T-cell (primary cell): Measurements from ENCODE around the gene TAOK3. TPM values are rescaled to one million over a fixed set of nuclear protein-coding genes. Genes with fewer than 3 reads are reported as not detected.

Experiments
- ATAC-seq, 4 experiments: fragments of 200-7000 bp in 3 of 4; fragments of 150-1000 bp in 1 of 4; cut with Tn5 transposase; replicated peaks in 1 of 4; 1 replicate in 3 of 4; 2 replicates in 1 of 4; pipeline ENCODE4 v1.10.0; 2021; ENCODE audit warnings: moderate library complexity in 3 of 4, mild to moderate bottlenecking in 2 of 4, moderate number of reproducible peaks in 1 of 4
- CTCF ChIA-PET, 2 donors: fragments of 300-600 bp; sonication (Branson Sonifier 250); formaldehyde crosslinking; loops; one replicate each; lab custom pipeline; 2022; ENCODE audit warnings: antibody characterized with exemption in 2 of 2; lab: Charles Lee
- POLR2A ChIA-PET, 2 donors: fragments of 300-600 bp; sonication (Branson Sonifier 250); formaldehyde crosslinking; loops; one replicate each; lab custom pipeline; 2022; ENCODE audit warnings: antibody characterized with exemption in 2 of 2; lab: Charles Lee
- DNase-seq, 35 experiments: peaks; one replicate each; pipeline versions ENCODE4 v3.0.0 to v3.0.0-alpha.2; 2013 to 2023
- H3K27ac ChIP-seq: one replicate; pipeline ENCODE4 v1.5.1; 2013; ENCODE audit warnings: low read length
- H3K27me3 ChIP-seq, 2 experiments: replicated peaks in 1 of 2; 1 replicate in 1 of 2; 2 replicates in 1 of 2; pipeline versions ENCODE4 v1.6.1 to v1.7.0; 2013; ENCODE audit warnings: low read length in 1 of 2, mixed read lengths in 1 of 2; ENCODE audit not compliant: control insufficient read depth in 2 of 2, insufficient read depth in 2 of 2; ENCODE audit errors: extremely low read depth in 1 of 2
- H3K36me3 ChIP-seq, 2 donors: 1 replicate in 1 of 2; 2 replicates in 1 of 2; pipeline versions ENCODE4 v1.6.1 to v1.7.0; 2013; ENCODE audit warnings: low read length in 1 of 2; ENCODE audit not compliant: control insufficient read depth in 2 of 2, insufficient read depth in 1 of 2; ENCODE audit errors: extremely low read depth in 1 of 2
- H3K4me1 ChIP-seq, 2 experiments: 1 replicate in 1 of 2; 2 replicates in 1 of 2; pipeline versions ENCODE4 v1.6.1 to v1.7.0; 2013; ENCODE audit warnings: low read length in 2 of 2, mixed read lengths in 1 of 2; ENCODE audit not compliant: insufficient read depth in 2 of 2, control insufficient read depth in 1 of 2; ENCODE audit errors: extremely low read depth in 1 of 2
- H3K4me3 ChIP-seq, 2 donors: 1 replicate in 1 of 2; 2 replicates in 1 of 2; pipeline versions ENCODE4 v1.5.1 to v1.7.0; 2013; ENCODE audit warnings: mild to moderate bottlenecking in 2 of 2, low read length in 1 of 2, moderate library complexity in 1 of 2; ENCODE audit not compliant: control insufficient read depth in 1 of 2; ENCODE audit errors: extremely low read depth in 1 of 2
- H3K9me3 ChIP-seq: 2 replicates; pipeline ENCODE4 v1.7.0; 2013
- H3K27ac Mint-ChIP-seq, 2 donors: one replicate each; pipeline ENCODE4 v1.8.0; 2020 to 2021; ENCODE audit warnings: mild to moderate bottlenecking in 2 of 2, mixed read lengths in 2 of 2
- H3K27me3 Mint-ChIP-seq, 2 donors: one replicate each; pipeline ENCODE4 v1.8.0; 2021 to 2022; ENCODE audit warnings: mixed read lengths in 2 of 2
- H3K36me3 Mint-ChIP-seq: one replicate; pipeline ENCODE4 v1.8.0; 2021; ENCODE audit warnings: mixed read lengths
- H3K4me1 Mint-ChIP-seq, 3 donors: one replicate each; pipeline ENCODE4 v1.8.0; 2020 to 2022; ENCODE audit warnings: mixed read lengths in 3 of 3, mild to moderate bottlenecking in 1 of 3
- H3K4me3 Mint-ChIP-seq, 3 donors: one replicate each; pipeline ENCODE4 v1.8.0; 2020 to 2022; ENCODE audit warnings: mild to moderate bottlenecking in 3 of 3, mixed read lengths in 3 of 3, moderate library complexity in 3 of 3
- H3K9me3 Mint-ChIP-seq, 3 donors: one replicate each; pipeline ENCODE4 v1.8.0; 2020 to 2022; ENCODE audit warnings: mixed read lengths in 3 of 3
- WGBS: methylation state at CpG from one replicate; pipeline ENCODE4 v1.1.5; 2013; ENCODE audit warnings: missing lambda C conversion rate; ENCODE audit not compliant: insufficient coverage; 5-methylcytosine and 5-hydroxymethylcytosine counted together
- total RNA-seq, 35 experiments: library from RNA in 6 of 35; stranded (reverse) in 6 of 35; fragments of 120-200 nt in 1 of 35; gene quantifications; one replicate each; pipeline versions ENCODE4 v1.2.1 to v1.2.4 and lab custom pipeline; 2013 to 2026

TAOK3 gene
- total RNA-seq, 5 donors from 2014 or later (not counting 1 experiment from before 2014, with no cell fraction given), result 58.7 to 93.6 (median 67.4) TPM

- POLR2A ChIA-PET, result no interaction called here
- H3K9me3 Mint-ChIP-seq, result no peaks in the 10 kb centered on the region
- CTCF ChIA-PET, result interaction anchor here in 1 of 2 donors (0.8 kb wide), 1 partner anchor 12 kb away, joined by 3 read pairs; no protein-coding TSS in a partner anchor
Measured at GRCh38 chr12:118150625-118151024, 222.1 kb downstream of the TAOK3 start.

DNA sequence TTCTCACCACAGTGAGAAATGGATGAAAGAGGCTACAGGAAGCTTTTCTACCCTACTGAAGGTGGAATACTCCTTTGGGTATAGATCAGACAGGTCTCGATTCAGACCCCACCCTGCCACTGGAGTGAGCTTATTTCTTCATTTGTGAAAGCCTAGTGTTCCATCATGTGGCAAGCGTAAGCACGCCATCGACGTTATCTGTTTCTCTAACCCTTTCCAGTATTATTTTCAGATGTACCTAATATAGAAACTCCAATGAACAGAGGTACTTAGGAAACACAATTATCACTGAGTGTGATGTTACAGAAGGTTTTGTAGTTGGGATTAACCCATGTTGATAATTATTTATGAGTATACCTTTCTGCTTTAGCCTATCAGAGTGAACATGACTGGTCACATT, 224.4 kb downstream of the TAOK3 start:
- CTCF ChIA-PET, result no interaction called here
- Histone ChIP-seq H3K4me3 (no peak overlapping the region), H3K4me1 (no peaks in the 10 kb centered on the region), H3K27me3 (no peaks in the 10 kb centered on the region), H3K36me3 (peaks cover 5 to 50% of the 10 kb centered on the region in 2 donors), H3K9me3 (no peaks in the 10 kb centered on the region), H3K27ac (no peak overlapping the region)
- no peak for ATAC-seq
- H3K4me3 Mint-ChIP-seq, result no peak overlapping the region
- peaks cover 48% of the 10 kb centered on the region for H3K36me3 Mint-ChIP-seq
- WGBS, result 88% methylated on average over 1 of the region's 5 CpGs
- H3K4me1 Mint-ChIP-seq, result peaks cover 0 to 14% (median 2%) of the 10 kb centered on the region in 3 donors
- H3K27ac Mint-ChIP-seq, result no peak overlapping the region
- H3K27me3 Mint-ChIP-seq, result no peaks in the 10 kb centered on the region
- POLR2A ChIA-PET, result no interaction called here
- H3K9me3 Mint-ChIP-seq, result no peaks in the 10 kb centered on the region
- DNase-seq, result no peak

More at GRCh38 chr12:118150625-118151024, 222.1 kb downstream of the TAOK3 start:
- Histone ChIP-seq H3K4me3 (no peak overlapping the region), H3K27me3 (no peaks in the 10 kb centered on the region), H3K36me3 (peaks cover 0 to 38% of the 10 kb centered on the region in 2 donors), H3K4me1 (no peaks in the 10 kb centered on the region), H3K27ac (no peak overlapping the region), H3K9me3 (no peaks in the 10 kb centered on the region)
- H3K4me3 Mint-ChIP-seq, result no peak overlapping the region
- WGBS, result no CpG with 5 or more reads among the region's 7 CpGs
- H3K27ac Mint-ChIP-seq, result peak overlapping the region; percentile 31 to 37
- no peak for ATAC-seq
- peaks cover 0 to 7% (median 0%) of the 10 kb centered on the region in 3 donors for H3K4me1 Mint-ChIP-seq
- no peaks in the 10 kb centered on the region for H3K27me3 Mint-ChIP-seq
- peaks cover 32% of the 10 kb centered on the region for H3K36me3 Mint-ChIP-seq
- no peak for DNase-seq

GRCh38 chr12:118145798-118146156, 226.9 kb downstream of the TAOK3 start:
- no peak overlapping the region for H3K4me3 ChIP-seq
- WGBS, result 91% methylated on average over 4 of the region's 9 CpGs
- H3K27ac Mint-ChIP-seq, result no peak overlapping the region
- H3K4me3 Mint-ChIP-seq, result no peak overlapping the region
- POLR2A ChIA-PET, result no interaction called here
- H3K9me3 ChIP-seq, result no peaks in the 10 kb centered on the region
- no peak for ATAC-seq
- peaks cover 5 to 37% of the 10 kb centered on the region in 2 donors for H3K36me3 ChIP-seq
- DNase-seq, result no peak
- no peak overlapping the region for H3K27ac ChIP-seq
- CTCF ChIA-PET, result no interaction called here
- peaks cover 2 to 18% (median 2%) of the 10 kb centered on the region in 3 donors for H3K4me1 Mint-ChIP-seq
- peaks cover 48% of the 10 kb centered on the region for H3K36me3 Mint-ChIP-seq
- H3K4me1 ChIP-seq, result no peaks in the 10 kb centered on the region
- H3K27me3 Mint-ChIP-seq, result no peaks in the 10 kb centered on the region
- H3K9me3 Mint-ChIP-seq, result no peaks in the 10 kb centered on the region
- no peaks in the 10 kb centered on the region for H3K27me3 ChIP-seq

DNA sequence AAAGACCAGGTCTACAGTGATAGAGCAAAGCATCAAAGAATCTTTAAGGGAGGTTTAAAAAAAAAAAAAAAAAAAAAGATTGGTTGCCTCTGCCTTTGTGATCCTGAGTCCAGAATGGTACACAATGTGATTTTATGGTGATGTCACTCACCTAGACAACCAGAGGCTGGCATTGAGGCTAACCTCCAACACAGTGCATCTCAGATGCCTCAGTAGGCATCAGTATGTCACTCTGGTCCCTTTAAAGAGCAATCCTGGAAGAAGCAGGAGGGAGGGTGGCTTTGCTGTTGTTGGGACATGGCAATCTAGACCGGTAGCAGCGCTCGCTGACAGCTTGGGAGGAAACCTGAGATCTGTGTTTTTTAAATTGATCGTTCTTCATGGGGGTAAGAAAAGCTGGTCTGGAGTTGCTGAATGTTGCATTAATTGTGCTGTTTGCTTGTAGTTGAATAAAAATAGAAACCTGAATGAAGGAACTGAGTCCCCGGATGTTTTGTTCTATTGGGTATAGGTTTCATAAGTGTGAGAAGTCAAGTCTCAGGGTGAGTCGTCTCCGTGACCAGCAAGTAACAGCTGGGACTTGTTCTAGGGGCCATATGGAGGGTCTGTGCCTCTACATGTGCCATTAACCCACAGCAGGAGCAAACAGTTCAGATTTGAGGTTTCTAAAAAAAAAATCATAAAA, 227.5 kb downstream of the TAOK3 start:
- WGBS, result 83% methylated on average over 6 of the region's 7 CpGs
- Mint-ChIP-seq H3K4me3 (no peak overlapping the region), H3K27ac (peak overlapping the region in 1 of 2 donors; percentile 64), H3K36me3 (peaks cover 47% of the 10 kb centered on the region), H3K4me1 (peaks cover 2 to 18% (median 2%) of the 10 kb centered on the region in 3 donors), H3K27me3 (no peaks in the 10 kb centered on the region), H3K9me3 (no peaks in the 10 kb centered on the region)
- ATAC-seq, result no peak
- Histone ChIP-seq H3K27ac (no peak overlapping the region), H3K9me3 (no peaks in the 10 kb centered on the region), H3K36me3 (peaks cover 5 to 39% of the 10 kb centered on the region in 2 donors), H3K4me3 (no peak overlapping the region), H3K27me3 (no peaks in the 10 kb centered on the region), H3K4me1 (no peaks in the 10 kb centered on the region)
- ChIA-PET POLR2A (no interaction called here), CTCF (no interaction called here)
- no peak for DNase-seq

DNA sequence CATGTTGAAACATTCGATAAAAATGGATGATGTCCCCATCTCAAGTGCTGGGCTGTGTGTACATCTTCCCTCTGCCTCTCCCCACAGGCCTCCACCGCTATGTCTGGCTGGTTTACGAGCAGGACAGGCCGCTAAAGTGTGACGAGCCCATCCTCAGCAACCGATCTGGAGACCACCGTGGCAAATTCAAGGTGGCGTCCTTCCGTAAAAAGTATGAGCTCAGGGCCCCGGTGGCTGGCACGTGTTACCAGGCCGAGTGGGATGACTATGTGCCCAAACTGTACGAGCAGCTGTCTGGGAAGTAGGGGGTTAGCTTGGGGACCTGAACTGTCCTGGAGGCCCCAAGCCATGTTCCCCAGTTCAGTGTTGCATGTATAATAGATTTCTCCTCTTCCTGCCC, 228.2 kb downstream of the TAOK3 start:
- no peaks in the 10 kb centered on the region for H3K9me3 ChIP-seq
- DNase-seq, result no peak
- H3K4me1 ChIP-seq, result no peaks in the 10 kb centered on the region
- H3K4me1 Mint-ChIP-seq, result peaks cover 2 to 18% (median 2%) of the 10 kb centered on the region in 3 donors
- H3K27ac ChIP-seq, result no peak overlapping the region
- H3K36me3 ChIP-seq, result peaks cover 7 to 45% of the 10 kb centered on the region in 2 donors
- H3K36me3 Mint-ChIP-seq, result peaks cover 50% of the 10 kb centered on the region
- no peaks in the 10 kb centered on the region for H3K27me3 Mint-ChIP-seq
- H3K27me3 ChIP-seq, result no peaks in the 10 kb centered on the region
- WGBS, result 98% methylated on average over 10 of the region's 13 CpGs
- POLR2A ChIA-PET, result no interaction called here
- CTCF ChIA-PET, result no interaction called here
- no peak overlapping the region for H3K4me3 Mint-ChIP-seq
- no peak for ATAC-seq
- H3K9me3 Mint-ChIP-seq, result no peaks in the 10 kb centered on the region
- H3K4me3 ChIP-seq, result no peak overlapping the region
- peak overlapping the region in 1 of 2 donors; percentile 16 for H3K27ac Mint-ChIP-seq

DNA sequence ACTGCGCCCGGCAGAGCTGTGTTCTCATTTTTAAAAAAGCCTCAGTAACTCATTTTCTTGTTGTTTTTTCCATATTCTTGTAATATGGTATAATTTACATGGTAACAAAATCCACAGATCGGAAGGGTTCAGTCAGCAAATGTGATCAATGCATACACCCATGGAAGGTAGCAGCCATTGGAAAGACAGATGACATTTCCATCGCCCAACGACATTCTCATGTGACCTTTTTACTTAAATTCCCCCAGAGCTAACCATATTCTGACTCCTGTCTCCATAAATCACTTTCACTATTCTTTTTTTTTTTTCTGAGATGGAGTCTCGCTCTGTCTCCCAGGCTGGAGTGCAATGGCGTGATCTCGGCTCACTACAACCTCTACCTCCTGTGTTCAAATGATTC, 231.9 kb downstream of the TAOK3 start:
- peaks cover 20 to 23% (median 21%) of the 10 kb centered on the region in 3 donors for H3K4me1 Mint-ChIP-seq
- H3K36me3 Mint-ChIP-seq, result peaks cover 48% of the 10 kb centered on the region
- ChIA-PET POLR2A (no interaction called here), CTCF (no interaction called here)
- no peaks in the 10 kb centered on the region for H3K27me3 Mint-ChIP-seq
- peaks cover 11 to 45% of the 10 kb centered on the region in 2 donors for H3K36me3 ChIP-seq
- no peak overlapping the region for H3K27ac Mint-ChIP-seq
- H3K27me3 ChIP-seq, result no peaks in the 10 kb centered on the region
- H3K27ac ChIP-seq, result no peak overlapping the region
- H3K4me3 ChIP-seq, result no peak overlapping the region
- WGBS, result 100% methylated on average over 1 of the region's 8 CpGs
- no peak overlapping the region for H3K4me3 Mint-ChIP-seq
- H3K9me3 Mint-ChIP-seq, result no peaks in the 10 kb centered on the region
- DNase-seq (no peak), ATAC-seq (no peak)
- no peaks in the 10 kb centered on the region for H3K9me3 ChIP-seq
- H3K4me1 ChIP-seq, result peaks cover 4 to 19% of the 10 kb centered on the region in 2 experiments
